Transverse colon (tissue), 3 donors: ENCODE data around the gene POU2F3.

ENCODE experiments used
- POLR2A ChIP-seq: fragments of 450-650 bp; IDR thresholded peaks from one replicate; pipeline ENCODE4 v1.6.1; 2016; ENCODE audit warnings: antibody characterized with exemption, mild to moderate bottlenecking, moderate library complexity
- TF ChIP-seq, protein P1 (sequence below), 5 experiments: fragments of 200-600 bp in 3 of 5; fragments of 450-650 bp in 2 of 5; sonication (generic) in 3 of 5; IDR thresholded peaks; 1 replicate in 2 of 5; 2 replicates in 3 of 5; pipeline ENCODE4 v1.5.1; 2016 to 2017; ENCODE audit warnings: antibody characterized with exemption in 5 of 5, inconsistent platforms in 3 of 5, mild to moderate bottlenecking in 2 of 5, moderate library complexity in 1 of 5

- TF ChIP-seq POLR2A = no peak
- TF ChIP-seq, protein P1, sequence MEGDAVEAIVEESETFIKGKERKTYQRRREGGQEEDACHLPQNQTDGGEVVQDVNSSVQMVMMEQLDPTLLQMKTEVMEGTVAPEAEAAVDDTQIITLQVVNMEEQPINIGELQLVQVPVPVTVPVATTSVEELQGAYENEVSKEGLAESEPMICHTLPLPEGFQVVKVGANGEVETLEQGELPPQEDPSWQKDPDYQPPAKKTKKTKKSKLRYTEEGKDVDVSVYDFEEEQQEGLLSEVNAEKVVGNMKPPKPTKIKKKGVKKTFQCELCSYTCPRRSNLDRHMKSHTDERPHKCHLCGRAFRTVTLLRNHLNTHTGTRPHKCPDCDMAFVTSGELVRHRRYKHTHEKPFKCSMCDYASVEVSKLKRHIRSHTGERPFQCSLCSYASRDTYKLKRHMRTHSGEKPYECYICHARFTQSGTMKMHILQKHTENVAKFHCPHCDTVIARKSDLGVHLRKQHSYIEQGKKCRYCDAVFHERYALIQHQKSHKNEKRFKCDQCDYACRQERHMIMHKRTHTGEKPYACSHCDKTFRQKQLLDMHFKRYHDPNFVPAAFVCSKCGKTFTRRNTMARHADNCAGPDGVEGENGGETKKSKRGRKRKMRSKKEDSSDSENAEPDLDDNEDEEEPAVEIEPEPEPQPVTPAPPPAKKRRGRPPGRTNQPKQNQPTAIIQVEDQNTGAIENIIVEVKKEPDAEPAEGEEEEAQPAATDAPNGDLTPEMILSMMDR (IDR thresholded peaks at IDR 0.05) = no peak
Observed at GRCh38 chr11:120331301-120331996, 91.5 kb downstream of the POU2F3 start.
